AG04450 (cell line): Measurements from ENCODE around the gene TSTD1. TPM values are rescaled to one million over a fixed set of nuclear protein-coding genes. Genes with fewer than 3 reads are reported as not detected.
"Not testable (repeated sequence)": the region's sequence is repeated elsewhere in the genome, so short reads cannot be mapped to it uniquely, and the experiment has no call there.

Experiments used
- CTCF ChIA-PET: fragments of 300-600, 350-600 bp; formaldehyde crosslinking; extraction: SDS; loops from one replicate; lab custom pipeline; 2022; ENCODE audit warnings: antibody characterized with exemption, inconsistent platforms; lab: Charles Lee
- POLR2A ChIA-PET: fragments of 350-600 bp; formaldehyde crosslinking; extraction: SDS; loops from one replicate; lab custom pipeline; 2021; ENCODE audit warnings: antibody characterized with exemption, inconsistent platforms; lab: Yijun Ruan, JAX
- DNase-seq: peaks from one replicate; pipeline ENCODE4 v3.0.0-alpha.2; 2011; ENCODE audit warnings: low read depth, low spot score
- H3K27ac ChIP-seq: one replicate; pipeline ENCODE4 v1.5.1; 2012; ENCODE audit warnings: low read depth, low read length, control low read depth
- H3K27me3 ChIP-seq: one replicate; pipeline ENCODE4 v1.6.0; 2012; ENCODE audit warnings: low read length; ENCODE audit not compliant: control insufficient read depth, insufficient read depth
- H3K4me3 ChIP-seq: 2 replicates; pipeline ENCODE4 v1.5.1; 2011; ENCODE audit warnings: mild to moderate bottlenecking, low read depth, low read length, control low read depth
- H3K9me3 ChIP-seq: 2 replicates; pipeline ENCODE4 v1.5.1; 2012; ENCODE audit warnings: low read length; ENCODE audit not compliant: control insufficient read depth, insufficient read depth
- CTCF ChIP-seq: IDR thresholded peaks from 2 replicates; pipeline ENCODE4 v1.5.1; 2011; ENCODE audit warnings: low read depth, low read length, control low read depth, inconsistent platforms
- polyA plus RNA-seq: library from polyadenylated mRNA; depleted of rRNA; stranded (reverse); fragments of >200 nt; gene quantifications from 2 replicates; pipeline ENCODE4 v1.2.3, GENCODE V29; 2011

Gene TSTD1
- polyA plus RNA-seq, 1 experiment = 0.33 TPM

DNA sequence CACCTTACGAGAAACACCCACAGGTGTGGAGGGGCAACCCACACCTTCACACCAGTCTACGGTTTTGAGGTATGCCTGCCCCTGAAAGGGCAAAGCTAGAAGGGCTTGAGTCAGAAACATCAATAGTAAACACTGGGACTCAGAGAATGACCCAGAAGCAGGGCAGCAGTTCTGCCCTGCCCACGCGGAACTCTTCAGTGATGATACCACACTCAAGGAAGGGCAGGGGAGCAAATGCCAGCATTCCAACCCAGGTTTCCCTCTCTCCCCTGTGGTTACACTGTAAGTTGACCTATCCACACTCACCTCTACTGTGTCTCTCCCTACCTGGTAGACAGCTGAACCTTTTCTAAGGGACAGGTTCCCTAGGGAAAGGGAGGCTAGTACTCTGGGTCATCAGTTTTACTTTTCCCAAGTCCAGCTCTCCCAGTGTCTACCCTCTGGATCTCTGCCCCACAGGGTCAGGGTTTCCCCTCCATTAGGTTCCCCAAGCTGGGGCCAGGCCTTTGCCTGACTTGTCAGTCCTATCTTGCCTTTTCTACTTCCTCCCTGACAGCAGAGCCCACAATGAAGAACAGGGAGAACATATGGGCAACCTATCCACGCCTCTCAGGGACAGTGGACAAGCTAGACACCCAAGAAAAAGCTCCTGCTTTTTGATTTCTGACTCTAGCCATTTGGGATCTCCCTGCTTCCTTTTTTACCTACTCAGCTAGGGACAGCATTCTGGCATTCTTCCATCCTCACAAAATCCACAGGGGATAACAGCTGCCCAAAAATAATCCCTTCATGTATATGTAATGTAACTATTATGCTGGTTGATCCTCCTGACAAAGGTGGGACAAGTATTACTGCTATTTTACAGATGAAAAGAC, 20.8 kb downstream of the TSTD1 start:
- no peak for DNase-seq
- no peak for TF ChIP-seq CTCF
- ChIA-PET CTCF (interaction anchor here (0.6 to 1.4 kb wide), 3 partner anchors 20 to 596 kb away, joined by 3 to 7 read pairs (median 3); no protein-coding TSS in a partner anchor), POLR2A (no interaction called here)
- Histone ChIP-seq H3K27ac (no peak overlapping the region), H3K4me3 (no peak overlapping the region), H3K9me3 (no peaks in the 10 kb centered on the region), H3K27me3 (peaks cover 25% of the 10 kb centered on the region)

DNA sequence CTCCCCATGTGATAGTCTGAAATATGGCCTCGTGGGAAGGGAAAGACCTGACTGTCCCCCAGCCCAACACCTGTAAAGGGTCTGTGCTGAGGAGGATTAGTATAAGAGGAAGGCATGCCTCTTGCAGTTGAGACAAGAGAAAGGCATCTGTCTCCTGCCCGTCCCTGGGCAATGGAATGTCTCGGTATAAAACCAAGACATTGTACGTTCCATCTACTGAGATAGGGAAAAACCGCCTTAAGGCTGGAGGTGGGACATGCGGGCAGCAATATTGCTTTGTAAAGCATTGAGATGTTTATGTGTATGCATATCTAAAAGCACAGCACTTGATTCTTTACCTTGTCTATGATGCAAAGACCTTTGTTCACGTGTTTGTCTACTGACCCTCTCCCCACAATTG, 21.6 kb downstream of the TSTD1 start:
- CTCF ChIA-PET = not testable (repeated sequence)

DNA sequence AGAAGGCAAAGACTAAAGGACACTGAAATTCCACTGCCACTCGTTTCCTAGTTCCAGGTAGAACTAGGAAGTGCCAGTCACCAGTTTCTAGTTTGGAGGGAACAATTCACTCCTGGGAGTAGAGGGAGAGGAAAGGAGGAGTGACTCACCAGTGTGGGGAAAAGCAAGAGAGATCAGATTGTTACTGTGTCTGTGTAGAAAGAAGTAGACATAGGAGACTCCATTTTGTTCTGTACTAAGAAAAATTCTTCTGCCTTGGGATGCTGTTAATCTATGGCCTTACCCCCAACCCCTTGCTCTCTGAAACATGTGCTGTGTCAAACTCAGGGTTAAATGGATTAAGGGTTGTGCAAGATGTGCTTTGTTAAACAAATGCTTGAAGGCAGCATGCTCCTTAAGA, 22.1 kb downstream of the TSTD1 start:
- CTCF ChIA-PET, POLR2A ChIA-PET, DNase-seq: not testable (repeated sequence)

More for the DNA sequence above, 21.6 kb downstream of the TSTD1 start:
- DNase-seq, H3K9me3 ChIP-seq, H3K27ac ChIP-seq, POLR2A ChIA-PET, H3K4me3 ChIP-seq: not testable (repeated sequence)
- peaks cover 25% of the 10 kb centered on the region for H3K27me3 ChIP-seq

GRCh38 chr1:161013488-161014230, 25.1 kb downstream of the TSTD1 start:
- TF ChIP-seq CTCF = no peak
- Histone ChIP-seq H3K27ac (peak overlapping the region; percentile 33), H3K27me3 (no peaks in the 10 kb centered on the region), H3K9me3 (no peaks in the 10 kb centered on the region), H3K4me3 (no peak overlapping the region)
- POLR2A ChIA-PET = interaction anchor here (0.6 kb wide), 1 partner anchor 36 kb away, joined by 4 read pairs; no protein-coding TSS in a partner anchor
- peak; percentile 32 for DNase-seq
- CTCF ChIA-PET = interaction anchor here (0.7 to 1.5 kb wide), 3 partner anchors 16 to 71 kb away, joined by 4 to 6 read pairs (median 5); no protein-coding TSS in a partner anchor

More for the DNA sequence above, 22.1 kb downstream of the TSTD1 start:
- H3K27ac ChIP-seq, H3K4me3 ChIP-seq, H3K9me3 ChIP-seq: not testable (repeated sequence)
- H3K27me3 ChIP-seq = peaks cover 24% of the 10 kb centered on the region

- Histone ChIP-seq H3K27ac (peak overlapping the region; percentile 33), H3K9me3 (no peaks in the 10 kb centered on the region), H3K27me3 (no peaks in the 10 kb centered on the region), H3K4me3 (no peak overlapping the region)
- ChIA-PET CTCF (interaction anchor here (0.7 to 1.5 kb wide), 3 partner anchors 16 to 71 kb away, joined by 4 to 6 read pairs (median 5); no protein-coding TSS in a partner anchor), POLR2A (interaction anchor here (0.6 kb wide), 1 partner anchor 35 kb away, joined by 4 read pairs; no protein-coding TSS in a partner anchor)
- TF ChIP-seq CTCF = no peak
- DNase-seq = no peak
Observed at GRCh38 chr1:161013131-161013487, 25.7 kb downstream of the TSTD1 start.
